HCT116 (cell line): ENCODE data around the gene PTGDS. TPM values are rescaled to one million over a fixed set of nuclear protein-coding genes. Genes with fewer than 3 reads are reported as not detected.

ENCODE experiments used
- ATAC-seq: fragments of 200-7000 bp; cut with Tn5 transposase; 2 replicates; pipeline ENCODE4 v1.9.1; 2020; ENCODE audit warnings: mild to moderate bottlenecking, moderate library complexity
- BruUV-seq: library from RNA; stranded (reverse); fragments of 400-500 nt; replicated peaks from 2 replicates; lab custom pipeline; 2021; lab: Mats Ljungman, UMichigan
- CTCF ChIA-PET: fragments of 300-600 bp; sonication (Branson Sonifier 250); formaldehyde crosslinking; loops from one replicate; lab custom pipeline; 2021; ENCODE audit warnings: antibody characterized with exemption; lab: Charles Lee
- POLR2A ChIA-PET: fragments of 300-600, 350-600 bp; sonication (Branson Sonifier 250); formaldehyde crosslinking; loops from one replicate; lab custom pipeline; 2021; ENCODE audit warnings: antibody characterized with exemption; lab: Charles Lee
- RAD21 ChIA-PET, 2 experiments: fragments of 300-600 bp; sonication (Branson Sonifier 250); formaldehyde crosslinking; loops; one replicate each; lab custom pipeline; 2023; ENCODE audit warnings: low total read pairs in 2 of 2; ENCODE audit not compliant: uncharacterized antibody in 2 of 2, unreplicated experiment in 2 of 2, low non-redundant PET in 1 of 2; lab: Charles Lee
- DNase-seq: peaks from one replicate; pipeline ENCODE4 v3.0.0-alpha.2; 2010; ENCODE audit warnings: low read depth, low spot score
- H2AFZ ChIP-seq: fragments of 200-600 bp; shearing (Covaris generic), sonication (generic); 2 replicates; pipeline ENCODE4 v1.6.1; 2017; ENCODE audit warnings: low read depth, mixed run types, mixed read lengths, antibody characterized with exemption, low read length; ENCODE audit not compliant: poor library complexity, severe bottlenecking
- H3K27ac ChIP-seq: 2 replicates; pipeline ENCODE4 v1.5.1; 2012; ENCODE audit warnings: low read depth, low read length
- H3K27me3 ChIP-seq: fragments of 200-600 bp; sonication (generic); 2 replicates; pipeline ENCODE4 v1.6.1; 2016; ENCODE audit warnings: mixed run types, low read length, mixed read lengths; ENCODE audit not compliant: insufficient read depth
- H3K36me3 ChIP-seq, 2 experiments: fragments of 200-500 bp in 1 of 2; fragments of 200-600 bp in 1 of 2; sonication (Bioruptor generic) in 1 of 2; sonication (generic) in 1 of 2; 2 replicates each; pipeline versions ENCODE4 v1.5.1 to v1.6.1; 2014 to 2016; ENCODE audit warnings: low read length in 2 of 2, inconsistent platforms in 1 of 2, mixed read lengths in 1 of 2, mixed run types in 1 of 2; ENCODE audit not compliant: insufficient read depth in 2 of 2, control insufficient read depth in 1 of 2
- H3K4me1 ChIP-seq, 2 experiments: fragments of 200-600 bp in 1 of 2; sonication (generic) in 1 of 2; 2 replicates each; pipeline versions ENCODE4 v1.5.1 to v1.6.1; 2012 to 2017; ENCODE audit warnings: low read length in 2 of 2, inconsistent platforms in 1 of 2, mild to moderate bottlenecking in 1 of 2, mixed read lengths in 1 of 2, mixed run types in 1 of 2, moderate library complexity in 1 of 2; ENCODE audit not compliant: insufficient read depth in 2 of 2, control insufficient read depth in 1 of 2
- H3K4me2 ChIP-seq: fragments of 200-600 bp; sonication (generic); 2 replicates; pipeline ENCODE4 v1.6.1; 2017; ENCODE audit warnings: mixed run types, low read length, mixed read lengths
- H3K4me3 ChIP-seq, 2 experiments: fragments of 200-600 bp in 1 of 2; sonication (generic) in 1 of 2; replicated peaks in 1 of 2; 2 replicates each; pipeline ENCODE4 v1.5.1; 2011 to 2016; ENCODE audit warnings: low read length in 2 of 2, control low read depth in 1 of 2, low read depth in 1 of 2, mild to moderate bottlenecking in 1 of 2, mixed read lengths in 1 of 2, mixed run types in 1 of 2
- H3K79me2 ChIP-seq: fragments of 200-600 bp; sonication (generic); 2 replicates; pipeline ENCODE4 v1.6.1; 2017; ENCODE audit warnings: mild to moderate bottlenecking, mixed run types, low read length, moderate library complexity, mixed read lengths; ENCODE audit not compliant: insufficient read depth
- H3K9ac ChIP-seq: fragments of 200-600 bp; sonication (generic); 2 replicates; pipeline ENCODE4 v1.6.1; 2016; ENCODE audit warnings: low read length, mixed read lengths
- H3K9me2 ChIP-seq: fragments of 200-600 bp; sonication (generic), shearing (Covaris generic); 2 replicates; pipeline ENCODE4 v1.6.1; 2017; ENCODE audit warnings: mixed run types, mild to moderate bottlenecking, moderate library complexity; ENCODE audit not compliant: insufficient read depth
- H3K9me3 ChIP-seq, 2 experiments: fragments of 200-500 bp in 1 of 2; fragments of 200-600 bp in 1 of 2; sonication (Bioruptor generic) in 1 of 2; sonication (generic) in 1 of 2; 2 replicates each; pipeline ENCODE4 v1.6.1; 2014 to 2017; ENCODE audit warnings: low read length in 2 of 2, mixed read lengths in 2 of 2, inconsistent platforms in 1 of 2, low read depth in 1 of 2, mild to moderate bottlenecking in 1 of 2, mixed run types in 1 of 2, moderate library complexity in 1 of 2; ENCODE audit not compliant: control insufficient read depth in 1 of 2, insufficient read depth in 1 of 2
- H4K20me1 ChIP-seq: fragments of 200-600 bp; sonication (generic), shearing (Covaris generic); 2 replicates; pipeline ENCODE4 v1.6.1; 2017; ENCODE audit warnings: mixed run types, mild to moderate bottlenecking, moderate library complexity; ENCODE audit not compliant: insufficient read depth
- ATF3 ChIP-seq: IDR thresholded peaks from 2 replicates; pipeline ENCODE4 v1.6.1; 2012
- CBX3 ChIP-seq: IDR thresholded peaks from 2 replicates; pipeline ENCODE4 v1.6.1; 2012; ENCODE audit warnings: low read depth
- CTCF ChIP-seq, 3 experiments: fragments of 200-600 bp in 1 of 3; sonication (generic) in 1 of 3; IDR thresholded peaks in 2 of 3; conservative IDR thresholded peaks in 1 of 3; 2 replicates each; pipeline ENCODE4 v1.5.1; 2012 to 2017; ENCODE audit warnings: low read depth in 2 of 3, low read length in 2 of 3, antibody characterized with exemption in 1 of 3, borderline replicate concordance in 1 of 3, control low read depth in 1 of 3, mild to moderate bottlenecking in 1 of 3, mixed read lengths in 1 of 3, mixed run types in 1 of 3, moderate library complexity in 1 of 3; ENCODE audit not compliant: insufficient read depth in 1 of 3
- ELF1 ChIP-seq: IDR thresholded peaks from 2 replicates; pipeline ENCODE4 v1.6.1; 2012; ENCODE audit warnings: low read depth, borderline replicate concordance
- EZH2 ChIP-seq: fragments of 200-600 bp; sonication (generic); IDR thresholded peaks from 2 replicates; pipeline ENCODE4 v1.6.1; 2017; ENCODE audit warnings: antibody characterized with exemption, mixed run types
- EZH2phosphoT487 ChIP-seq: fragments of 200-600 bp; IDR thresholded peaks from 2 replicates; pipeline ENCODE4 v1.6.1; 2018; ENCODE audit warnings: antibody characterized with exemption, borderline replicate concordance
- FOSL1 ChIP-seq: IDR thresholded peaks from 2 replicates; pipeline ENCODE4 v1.6.1; 2012; ENCODE audit warnings: low read depth
- JUND ChIP-seq: IDR thresholded peaks from 2 replicates; pipeline ENCODE4 v1.6.1; 2012
- MAX ChIP-seq: IDR thresholded peaks from 2 replicates; pipeline ENCODE4 v1.6.1; 2012
- POLR2A ChIP-seq: IDR thresholded peaks from 2 replicates; pipeline ENCODE4 v1.7.0; 2011; ENCODE audit warnings: borderline replicate concordance; ENCODE audit not compliant: insufficient read depth, insufficient read length; ENCODE audit errors: extremely low read depth
- POLR2AphosphoS5 ChIP-seq: IDR thresholded peaks from 2 replicates; pipeline ENCODE4 v1.6.1; 2011; ENCODE audit warnings: mild to moderate bottlenecking, low read depth, low read length, moderate library complexity
- RAD21 ChIP-seq: IDR thresholded peaks from 2 replicates; pipeline ENCODE4 v1.6.1; 2012; ENCODE audit warnings: low read depth, mild to moderate bottlenecking
- REST ChIP-seq: IDR thresholded peaks from 2 replicates; pipeline ENCODE4 v1.6.1; 2012; ENCODE audit warnings: low read depth
- SIN3A ChIP-seq: IDR thresholded peaks from 2 replicates; pipeline ENCODE4 v1.6.1; 2012; ENCODE audit warnings: low read depth
- SRF ChIP-seq: IDR thresholded peaks from 2 replicates; pipeline ENCODE4 v1.6.1; 2012; ENCODE audit warnings: low read depth
- YY1 ChIP-seq: IDR thresholded peaks from 2 replicates; pipeline ENCODE4 v1.6.1; 2011; ENCODE audit warnings: low read length, low read depth, moderate library complexity, mild to moderate bottlenecking; ENCODE audit not compliant: insufficient replicate concordance; ENCODE audit errors: extremely low read depth
- ZBTB33 ChIP-seq: IDR thresholded peaks from 2 replicates; pipeline ENCODE4 v1.6.1; 2011; ENCODE audit warnings: mild to moderate bottlenecking, low read length, moderate library complexity; ENCODE audit not compliant: insufficient replicate concordance; ENCODE audit errors: extremely low read depth
- ZNF274 ChIP-seq: fragments of 200-500 bp; sonication (Bioruptor generic); IDR thresholded peaks from 2 replicates; pipeline ENCODE4 v1.6.1; 2014; ENCODE audit warnings: mild to moderate bottlenecking, low read depth, low read length, inconsistent platforms
- intact Hi-C: fragments of 100-400 bp; cut with micrococcal nuclease; formaldehyde crosslinking; loops from 2 replicates; pipeline ENCODE4 v1.10.0; 2022
- total RNA-seq: library from RNA; stranded (reverse); gene quantifications from one replicate; pipeline ENCODE4 v1.2.1, GENCODE V29; 2021; ENCODE audit not compliant: unreplicated experiment

Gene PTGDS
- total RNA-seq, 1 experiment from 2014 or later, result 3.1 TPM

DNA sequence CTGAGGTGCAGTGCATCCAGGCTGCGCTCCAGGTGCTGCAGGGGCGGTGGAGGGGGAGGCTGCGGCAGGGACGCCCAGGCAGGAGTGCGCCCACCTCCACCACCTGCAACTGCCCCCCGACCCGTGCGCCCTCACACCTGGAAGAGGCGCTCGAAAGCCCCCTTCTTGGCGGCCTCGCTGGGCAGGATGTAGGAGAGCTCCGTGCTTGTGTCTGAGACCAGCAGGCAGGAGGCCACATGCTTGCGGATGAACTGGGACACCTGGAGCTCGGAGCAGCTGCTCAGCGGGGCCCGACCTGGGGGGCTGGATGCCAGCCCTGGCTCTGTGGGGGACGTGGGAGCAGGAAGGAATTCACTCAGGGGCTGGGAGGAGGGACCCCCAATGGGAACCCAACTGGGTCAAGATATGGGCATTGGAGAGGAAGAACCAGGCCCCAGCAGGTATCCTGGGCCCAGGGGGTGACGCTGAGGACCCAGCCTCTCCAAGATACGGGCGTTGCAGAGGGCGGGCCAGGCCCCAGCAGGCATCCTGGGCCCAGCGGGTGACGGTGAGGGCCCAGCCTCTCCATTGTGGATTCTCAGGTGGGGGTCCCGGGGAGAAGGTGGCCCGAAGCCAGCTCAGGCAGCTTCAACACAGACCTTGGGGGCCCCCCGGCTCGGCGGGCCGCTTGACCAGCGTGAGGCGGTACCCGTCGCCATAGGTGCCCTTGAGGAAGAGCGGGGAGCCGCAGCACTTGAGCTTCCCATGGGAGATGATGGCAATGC is 37.7 kb downstream of the PTGDS start:
- H3K4me2 ChIP-seq, result no peak overlapping the region
- RAD21 ChIA-PET, result no interaction called here
- TF ChIP-seq REST (no peak), YY1 (no peak), ELF1 (no peak), EZH2phosphoT487 (no peak), ZNF274 (no peak), FOSL1 (no peak), SIN3A (no peak), CTCF (IDR thresholded peaks at IDR 0.05 in 2 of 3, conservative IDR thresholded peaks at IDR 0.05 in 1 of 3; ENCODE audit: borderline replicate concordance in 1 of 3, insufficient read depth in 1 of 3, low read depth in 2 of 3, low read length in 2 of 3) (no peak), POLR2A (no peak), SRF (no peak), ZBTB33 (no peak), CBX3 (no peak), EZH2 (no peak), MAX (no peak), RAD21 (no peak), ATF3 (no peak), POLR2AphosphoS5 (no peak), JUND (no peak)
- no TSS peak for BruUV-seq
- no peak for DNase-seq
- no peaks in the 10 kb centered on the region for H4K20me1 ChIP-seq
- H3K4me3 ChIP-seq, result no peak overlapping the region
- H2AFZ ChIP-seq, result no peak overlapping the region
- CTCF ChIA-PET, result no interaction called here
- no peak overlapping the region for H3K9ac ChIP-seq
- POLR2A ChIA-PET, result no interaction called here
- no peak for ATAC-seq
- H3K4me1 ChIP-seq, result no peaks in the 10 kb centered on the region
- peaks cover 19 to 34% of the 10 kb centered on the region in 2 experiments; a peak in 3 of 4 replicates for H3K36me3 ChIP-seq
- H3K9me3 ChIP-seq, result no peaks in the 10 kb centered on the region
- H3K27me3 ChIP-seq, result no peaks in the 10 kb centered on the region
- no peak overlapping the region for H3K27ac ChIP-seq
- H3K9me2 ChIP-seq, result no peaks in the 10 kb centered on the region
- H3K79me2 ChIP-seq, result no peaks in the 10 kb centered on the region
- intact Hi-C loops, result no loop called here
